ENCODE data around the gene KCP.

DNA sequence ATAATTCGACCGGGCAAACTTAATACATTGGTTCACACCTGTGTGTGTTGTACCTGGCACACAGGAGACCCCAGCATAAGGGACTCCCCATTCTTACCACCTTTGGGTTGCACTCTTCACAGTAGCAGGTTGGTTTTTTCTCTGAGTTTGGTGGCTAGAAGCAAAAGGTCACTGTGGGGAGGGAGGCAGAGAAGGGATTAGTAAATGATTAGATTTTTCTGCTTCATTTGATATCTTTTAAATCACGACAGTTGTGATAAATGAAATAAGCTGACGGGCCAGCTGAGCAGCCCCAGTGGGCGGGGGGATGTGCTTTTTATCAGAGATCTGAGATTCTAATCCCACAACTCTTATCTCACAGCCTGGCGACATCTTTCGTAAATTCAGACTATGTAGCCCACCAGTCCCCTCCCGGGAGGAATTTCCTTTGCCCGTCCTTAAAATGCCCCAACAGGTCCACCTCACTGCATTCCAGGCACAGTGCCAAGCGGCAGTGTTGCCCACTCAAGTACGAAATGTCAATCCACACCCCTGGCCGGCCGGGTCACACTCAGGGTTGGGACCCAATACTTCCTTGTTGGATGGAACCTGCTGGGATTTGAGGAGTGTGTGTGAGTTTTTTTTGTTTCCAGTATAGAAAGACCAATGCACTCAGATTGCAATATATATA is 10.5 kb upstream of the KCP start:
- TF ChIP-seq CTCF (IDR thresholded peaks at IDR 0.05; ENCODE audit: poor library complexity, severe bottlenecking) (no peak), EP300 (conservative IDR thresholded peaks at IDR 0.05; ENCODE audit: poor library complexity, severe bottlenecking) (no peak)
